Neuronal stem cell (in vitro differentiated cells): ENCODE data around the gene RSL24D1.

Experiments used
- DNase-seq: peaks from one replicate; pipeline ENCODE4 v3.0.0-alpha.2; 2013; ENCODE audit warnings: low spot score
- H2AFZ ChIP-seq: one replicate; pipeline ENCODE4 v1.6.1; 2013; ENCODE audit warnings: mild to moderate bottlenecking, low read length, inconsistent platforms
- H2AK5ac ChIP-seq: 2 replicates; pipeline ENCODE4 v1.6.1; 2013; ENCODE audit warnings: low read depth, mild to moderate bottlenecking, inconsistent platforms, low read length, moderate library complexity, mixed read lengths
- H2BK120ac ChIP-seq: 2 replicates; pipeline ENCODE4 v1.6.1; 2013; ENCODE audit warnings: low read depth, mild to moderate bottlenecking, inconsistent platforms, low read length, moderate library complexity, mixed read lengths
- H2BK12ac ChIP-seq: one replicate; pipeline ENCODE4 v1.6.1; 2013; ENCODE audit warnings: low read length, inconsistent platforms
- H2BK15ac ChIP-seq: 2 replicates; pipeline ENCODE4 v1.6.1; 2013; ENCODE audit warnings: mild to moderate bottlenecking, low read length, inconsistent platforms, mixed read lengths
- H2BK5ac ChIP-seq: one replicate; pipeline ENCODE4 v1.6.1; 2013; ENCODE audit warnings: inconsistent platforms, mild to moderate bottlenecking, low read length, moderate library complexity
- H3K14ac ChIP-seq: one replicate; pipeline ENCODE4 v1.6.1; 2013; ENCODE audit warnings: low read length, inconsistent platforms
- H3K18ac ChIP-seq: 2 replicates; pipeline ENCODE4 v1.6.1; 2013; ENCODE audit warnings: low read length, inconsistent platforms
- H3K23ac ChIP-seq: 2 replicates; pipeline ENCODE4 v1.6.1; 2013; ENCODE audit warnings: low read depth, mild to moderate bottlenecking, mixed read lengths, low read length, inconsistent platforms; ENCODE audit not compliant: poor library complexity
- H3K27ac ChIP-seq: replicated peaks from 3 replicates; pipeline ENCODE4 v1.5.1; 2013; ENCODE audit warnings: low read length, inconsistent platforms
- H3K27me3 ChIP-seq, 3 experiments: 2 replicates each; pipeline ENCODE4 v1.6.1; 2013; ENCODE audit warnings: low read length in 3 of 3, mild to moderate bottlenecking in 2 of 3, inconsistent platforms in 1 of 3, low read depth in 1 of 3, mixed read lengths in 1 of 3, moderate library complexity in 1 of 3; ENCODE audit not compliant: control insufficient read depth in 3 of 3, insufficient read depth in 3 of 3
- H3K36me3 ChIP-seq, 2 donors: replicated peaks in 1 of 2; 2 replicates each; pipeline ENCODE4 v1.6.1; 2013; ENCODE audit warnings: low read length in 2 of 2; ENCODE audit not compliant: control insufficient read depth in 2 of 2, insufficient read depth in 2 of 2
- H3K4ac ChIP-seq: 2 replicates; pipeline ENCODE4 v1.6.1; 2013; ENCODE audit warnings: inconsistent platforms, mild to moderate bottlenecking, low read length, moderate library complexity
- H3K4me1 ChIP-seq, 2 donors: 1 replicate in 1 of 2; 2 replicates in 1 of 2; pipeline ENCODE4 v1.6.1; 2013; ENCODE audit warnings: low read length in 2 of 2, low read depth in 1 of 2; ENCODE audit not compliant: control insufficient read depth in 2 of 2, insufficient read depth in 1 of 2
- H3K4me2 ChIP-seq: one replicate; pipeline ENCODE4 v1.6.1; 2013; ENCODE audit warnings: mild to moderate bottlenecking, low read length, inconsistent platforms; ENCODE audit not compliant: insufficient read depth, poor library complexity, severe bottlenecking
- H3K4me3 ChIP-seq, 2 donors: 2 replicates each; pipeline ENCODE4 v1.5.1; 2013; ENCODE audit warnings: low read length in 2 of 2, mild to moderate bottlenecking in 2 of 2, inconsistent platforms in 1 of 2, moderate library complexity in 1 of 2
- H3K79me1 ChIP-seq: one replicate; pipeline ENCODE4 v1.6.1; 2013; ENCODE audit warnings: low read depth, mild to moderate bottlenecking, inconsistent platforms, low read length, moderate library complexity
- H3K9ac ChIP-seq: one replicate; pipeline ENCODE4 v1.6.1; 2013; ENCODE audit warnings: mild to moderate bottlenecking, low read depth, low read length, inconsistent platforms; ENCODE audit not compliant: poor library complexity
- H3K9me3 ChIP-seq, 2 donors: replicated peaks in 1 of 2; 2 replicates each; pipeline versions ENCODE3 to v1.6.1; 2013; ENCODE audit warnings: low read length in 2 of 2, mild to moderate bottlenecking in 2 of 2, inconsistent platforms in 1 of 2, low read depth in 1 of 2, mixed read lengths in 1 of 2, moderate library complexity in 1 of 2; ENCODE audit not compliant: control insufficient read depth in 2 of 2, insufficient read depth in 1 of 2
- H4K8ac ChIP-seq: one replicate; pipeline ENCODE4 v1.6.1; 2013; ENCODE audit warnings: low read depth, mild to moderate bottlenecking, inconsistent platforms, low read length, moderate library complexity
- H4K91ac ChIP-seq: one replicate; pipeline ENCODE4 v1.6.1; 2013; ENCODE audit warnings: low read length, low read depth, mild to moderate bottlenecking, inconsistent platforms; ENCODE audit not compliant: poor library complexity
- WGBS, 2 donors: extraction: QIAGEN DNeasy Blood & Tissue Kit; methylation state at CpG; one replicate each; pipeline ENCODE4 v1.1.7; 2013; ENCODE audit warnings: missing lambda C conversion rate in 2 of 2, mixed read lengths in 1 of 2; ENCODE audit not compliant: insufficient read length in 2 of 2, insufficient replicate concordance in 1 of 2; ENCODE audit errors: extremely low coverage in 2 of 2; 5-methylcytosine and 5-hydroxymethylcytosine counted together

Gene RSL24D1

GRCh38 chr15:55183679-55184078 is 13.1 kb downstream of the RSL24D1 start:
- H3K4me2 ChIP-seq: no peak overlapping the region
- no peak overlapping the region for H3K4ac ChIP-seq
- no peaks in the 10 kb centered on the region for H3K4me1 ChIP-seq
- H2BK120ac ChIP-seq: no peak overlapping the region
- H4K91ac ChIP-seq: no peak overlapping the region
- H3K23ac ChIP-seq: no peak overlapping the region
- DNase-seq: no peak
- no peaks in the 10 kb centered on the region for H3K79me1 ChIP-seq
- no CpG with 5 or more reads among the region's 2 CpGs for WGBS, 2 donors
- no peak overlapping the region for H2BK5ac ChIP-seq
- H2BK15ac ChIP-seq: no peak overlapping the region
- no peak overlapping the region for H3K4me3 ChIP-seq
- no peak overlapping the region for H2BK12ac ChIP-seq
- no peak overlapping the region for H3K27ac ChIP-seq
- no peak overlapping the region for H2AFZ ChIP-seq
- no peak overlapping the region for H3K14ac ChIP-seq
- no peak overlapping the region for H3K9ac ChIP-seq
- no peaks in the 10 kb centered on the region for H3K27me3 ChIP-seq
- H3K18ac ChIP-seq: no peak overlapping the region
- H3K36me3 ChIP-seq: peaks cover 2 to 99% of the 10 kb centered on the region in 2 donors
- H3K9me3 ChIP-seq: no peaks in the 10 kb centered on the region
- H2AK5ac ChIP-seq: no peak overlapping the region
- no peak overlapping the region for H4K8ac ChIP-seq

- no peaks in the 10 kb centered on the region for H3K4me1 ChIP-seq
- no peak overlapping the region for H3K4me3 ChIP-seq
- no peak overlapping the region for H2AK5ac ChIP-seq
- no peak overlapping the region for H4K8ac ChIP-seq
- no peak for DNase-seq
- H3K18ac ChIP-seq: no peak overlapping the region
- H3K4ac ChIP-seq: no peak overlapping the region
- H3K27ac ChIP-seq: no peak overlapping the region
- H3K9ac ChIP-seq: no peak overlapping the region
- H3K23ac ChIP-seq: no peak overlapping the region
- H4K91ac ChIP-seq: no peak overlapping the region
- no peak overlapping the region for H2AFZ ChIP-seq
- H3K79me1 ChIP-seq: no peaks in the 10 kb centered on the region
- no peak overlapping the region for H3K4me2 ChIP-seq
- H2BK120ac ChIP-seq: no peak overlapping the region
- H2BK15ac ChIP-seq: no peak overlapping the region
- no peak overlapping the region for H2BK5ac ChIP-seq
- no peaks in the 10 kb centered on the region for H3K9me3 ChIP-seq
- peaks cover 2 to 67% of the 10 kb centered on the region in 2 donors for H3K36me3 ChIP-seq
- H2BK12ac ChIP-seq: no peak overlapping the region
- H3K14ac ChIP-seq: no peak overlapping the region
- H3K27me3 ChIP-seq: no peaks in the 10 kb centered on the region
Measured at GRCh38 chr15:55179141-55179540, 17.6 kb downstream of the RSL24D1 start.

- H3K4me3 ChIP-seq: no peak overlapping the region
- no peak overlapping the region for H3K9ac ChIP-seq
- H2AFZ ChIP-seq: no peak overlapping the region
- H3K4me2 ChIP-seq: no peak overlapping the region
- H3K27me3 ChIP-seq: no peaks in the 10 kb centered on the region
- no peak overlapping the region for H2AK5ac ChIP-seq
- H3K14ac ChIP-seq: no peak overlapping the region
- no peaks in the 10 kb centered on the region for H3K79me1 ChIP-seq
- no peaks in the 10 kb centered on the region for H3K36me3 ChIP-seq
- no peak overlapping the region for H3K27ac ChIP-seq
- no peak overlapping the region for H3K18ac ChIP-seq
- H3K23ac ChIP-seq: no peak overlapping the region
- H3K4ac ChIP-seq: no peak overlapping the region
- no peak overlapping the region for H4K91ac ChIP-seq
- H2BK5ac ChIP-seq: no peak overlapping the region
- H3K9me3 ChIP-seq: no peaks in the 10 kb centered on the region
- no peak overlapping the region for H4K8ac ChIP-seq
- DNase-seq: no peak
- H2BK120ac ChIP-seq: no peak overlapping the region
- no peak overlapping the region for H2BK15ac ChIP-seq
- WGBS, 2 donors: no CpG with 5 or more reads among the region's 4 CpGs
- H2BK12ac ChIP-seq: no peak overlapping the region
- H3K4me1 ChIP-seq: no peaks in the 10 kb centered on the region
Measured at GRCh38 chr15:55170361-55170760, 26.4 kb downstream of the RSL24D1 start.

- H3K27me3 ChIP-seq: no peaks in the 10 kb centered on the region
- H3K27ac ChIP-seq: no peak overlapping the region
- H3K9me3 ChIP-seq: no peaks in the 10 kb centered on the region
- no peak overlapping the region for H2AK5ac ChIP-seq
- H3K4me1 ChIP-seq: no peaks in the 10 kb centered on the region
- H3K23ac ChIP-seq: no peak overlapping the region
- H3K18ac ChIP-seq: no peak overlapping the region
- H3K14ac ChIP-seq: no peak overlapping the region
- no CpG with 5 or more reads among the region's 11 CpGs for WGBS, 2 donors
- no peak overlapping the region for H2BK15ac ChIP-seq
- H2BK12ac ChIP-seq: no peak overlapping the region
- H3K4me2 ChIP-seq: no peak overlapping the region
- H3K4ac ChIP-seq: no peak overlapping the region
- H4K8ac ChIP-seq: no peak overlapping the region
- no peak overlapping the region for H3K4me3 ChIP-seq
- DNase-seq: peak; percentile 67
- H3K79me1 ChIP-seq: no peaks in the 10 kb centered on the region
- H3K9ac ChIP-seq: no peak overlapping the region
- no peak overlapping the region for H4K91ac ChIP-seq
- H2AFZ ChIP-seq: no peak overlapping the region
- no peak overlapping the region for H2BK120ac ChIP-seq
- H2BK5ac ChIP-seq: no peak overlapping the region
- no peaks in the 10 kb centered on the region for H3K36me3 ChIP-seq
Measured at GRCh38 chr15:55168350-55168974, 28.3 kb downstream of the RSL24D1 start.
